GM06990 (cell line): ENCODE data around the gene VPS13D.

Experiments used
- DNase-seq: peaks from one replicate; pipeline ENCODE4 v3.0.0-alpha.2; 2011; ENCODE audit not compliant: insufficient read length; ENCODE audit errors: extremely low read depth
- H3K27me3 ChIP-seq: replicated peaks from 2 replicates; pipeline ENCODE4 v1.6.0; 2011; ENCODE audit warnings: low read length; ENCODE audit not compliant: control insufficient read depth, insufficient read depth
- H3K36me3 ChIP-seq: 2 replicates; pipeline ENCODE4 v1.5.1; 2011; ENCODE audit warnings: low read length; ENCODE audit not compliant: control insufficient read depth, insufficient read depth
- H3K4me3 ChIP-seq: replicated peaks from 2 replicates; pipeline ENCODE4 v1.5.1; 2011; ENCODE audit warnings: low read depth, mild to moderate bottlenecking, control low read depth, low read length
- TF ChIP-seq, protein P1 (sequence below): IDR thresholded peaks from 2 replicates; pipeline ENCODE4 v1.5.1; 2011; ENCODE audit warnings: low read length, control low read depth, mild to moderate bottlenecking, inconsistent platforms; ENCODE audit not compliant: insufficient read depth, poor library complexity, severe bottlenecking

VPS13D gene

GRCh38 chr1:12436817-12437599 is 207.2 kb downstream of the VPS13D start:
- TF ChIP-seq, protein P1, sequence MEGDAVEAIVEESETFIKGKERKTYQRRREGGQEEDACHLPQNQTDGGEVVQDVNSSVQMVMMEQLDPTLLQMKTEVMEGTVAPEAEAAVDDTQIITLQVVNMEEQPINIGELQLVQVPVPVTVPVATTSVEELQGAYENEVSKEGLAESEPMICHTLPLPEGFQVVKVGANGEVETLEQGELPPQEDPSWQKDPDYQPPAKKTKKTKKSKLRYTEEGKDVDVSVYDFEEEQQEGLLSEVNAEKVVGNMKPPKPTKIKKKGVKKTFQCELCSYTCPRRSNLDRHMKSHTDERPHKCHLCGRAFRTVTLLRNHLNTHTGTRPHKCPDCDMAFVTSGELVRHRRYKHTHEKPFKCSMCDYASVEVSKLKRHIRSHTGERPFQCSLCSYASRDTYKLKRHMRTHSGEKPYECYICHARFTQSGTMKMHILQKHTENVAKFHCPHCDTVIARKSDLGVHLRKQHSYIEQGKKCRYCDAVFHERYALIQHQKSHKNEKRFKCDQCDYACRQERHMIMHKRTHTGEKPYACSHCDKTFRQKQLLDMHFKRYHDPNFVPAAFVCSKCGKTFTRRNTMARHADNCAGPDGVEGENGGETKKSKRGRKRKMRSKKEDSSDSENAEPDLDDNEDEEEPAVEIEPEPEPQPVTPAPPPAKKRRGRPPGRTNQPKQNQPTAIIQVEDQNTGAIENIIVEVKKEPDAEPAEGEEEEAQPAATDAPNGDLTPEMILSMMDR = no peak
- no peak for DNase-seq
- Histone ChIP-seq H3K36me3 (no peaks in the 10 kb centered on the region), H3K4me3 (no peak overlapping the region), H3K27me3 (no peaks in the 10 kb centered on the region; the same call in 1 of the 2 replicates)

DNA sequence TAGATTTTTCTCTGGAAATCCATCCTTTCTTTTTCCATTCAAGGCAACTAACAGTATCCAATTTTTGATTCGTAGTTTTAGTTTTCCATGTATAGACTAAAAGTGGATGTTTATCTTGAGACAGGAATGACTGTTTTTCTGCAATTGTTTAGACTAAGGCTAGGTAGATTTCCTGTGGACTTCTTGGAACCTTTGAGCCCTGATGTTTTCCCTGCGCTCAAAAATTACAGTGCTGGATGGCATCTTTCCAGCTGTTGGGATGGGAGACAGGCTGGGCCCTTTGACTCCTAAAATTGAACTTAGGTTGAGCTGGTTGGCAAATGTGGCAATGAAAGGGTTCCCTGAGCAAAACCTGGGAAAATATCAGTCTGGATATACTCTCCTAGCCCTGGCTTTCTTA is 207.8 kb downstream of the VPS13D start:
- Histone ChIP-seq H3K27me3 (no peaks in the 10 kb centered on the region; the same call in 1 of the 2 replicates), H3K36me3 (no peaks in the 10 kb centered on the region), H3K4me3 (no peak overlapping the region)
- TF ChIP-seq, protein P1 = no peak
- no peak for DNase-seq

DNA sequence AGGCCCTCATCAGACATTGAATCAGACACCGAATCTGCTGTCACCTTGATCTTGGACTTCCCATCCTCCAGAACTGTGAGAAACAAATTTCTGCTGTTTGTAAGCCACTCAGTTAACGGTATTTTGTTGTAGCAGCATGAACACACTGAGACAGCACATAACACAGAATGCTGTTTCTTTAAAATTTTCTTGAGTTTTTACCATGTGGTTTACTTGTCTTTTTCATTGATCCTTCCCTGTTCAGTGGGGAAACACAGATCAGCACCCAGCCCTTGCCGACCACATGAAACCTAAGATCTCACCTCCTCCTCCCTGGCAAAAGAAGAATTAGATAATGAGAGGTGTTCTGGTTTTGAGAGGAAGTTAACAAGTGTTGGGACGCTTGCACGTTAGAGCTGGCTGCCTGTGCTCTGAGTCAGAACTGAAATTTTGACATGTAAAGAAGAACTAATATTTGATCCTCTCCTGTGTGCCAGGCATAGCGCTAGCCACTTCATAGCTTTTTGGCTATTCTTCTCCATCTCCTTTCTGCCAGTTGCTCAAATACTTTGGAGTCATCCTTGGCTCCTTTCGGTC is 208.6 kb downstream of the VPS13D start:
- Histone ChIP-seq H3K36me3 (no peaks in the 10 kb centered on the region), H3K27me3 (no peaks in the 10 kb centered on the region; the same call in 1 of the 2 replicates), H3K4me3 (no peak overlapping the region)
- TF ChIP-seq, protein P1 = no peak
- peak; percentile 50 for DNase-seq

- Histone ChIP-seq H3K4me3 (no peak overlapping the region), H3K27me3 (no peaks in the 10 kb centered on the region; the same call in 1 of the 2 replicates), H3K36me3 (no peaks in the 10 kb centered on the region)
- no peak for DNase-seq
- TF ChIP-seq, protein P1 = no peak
Observed at GRCh38 chr1:12439073-12439472, 209.2 kb downstream of the VPS13D start.

- Histone ChIP-seq H3K36me3 (no peaks in the 10 kb centered on the region), H3K27me3 (no peaks in the 10 kb centered on the region; the same call in 1 of the 2 replicates), H3K4me3 (no peak overlapping the region)
- TF ChIP-seq, protein P1 = no peak
- no peak for DNase-seq
Observed at GRCh38 chr1:12441414-12442105, 211.7 kb downstream of the VPS13D start.
